Cardiac muscle cell (in vitro differentiated cells and primary cell): Measurements from ENCODE around the gene BORCS5. TPM values are rescaled to one million over a fixed set of nuclear protein-coding genes. Genes with fewer than 3 reads are reported as not detected.
A peak's percentile ranks its signal among the peaks of the same experiment; 100 is the strongest.

Experiments
- DNase-seq, 2 donors: peaks; one replicate each; pipeline versions ENCODE4 v3.0.0 to v3.0.0-alpha.2; 2010 to 2017; ENCODE audit warnings: low read depth in 1 of 2, low spot score in 1 of 2
- H3K27ac ChIP-seq: fragments of 200-600 bp; sonication (generic); 2 replicates; pipeline ENCODE4 v1.5.1; 2016
- H3K27me3 ChIP-seq: fragments of 200-600 bp; sonication (generic); 2 replicates; pipeline ENCODE4 v1.6.0; 2016; ENCODE audit warnings: control low read depth
- H3K36me3 ChIP-seq: fragments of 200-600 bp; sonication (generic); 2 replicates; pipeline ENCODE4 v1.5.1; 2016; ENCODE audit warnings: control low read depth
- H3K4me1 ChIP-seq: fragments of 200-600 bp; sonication (generic); 2 replicates; pipeline ENCODE4 v1.8.1; 2017; ENCODE audit warnings: low read depth, mild to moderate bottlenecking, mixed run types
- H3K4me3 ChIP-seq: fragments of 200-600 bp; sonication (generic); 2 replicates; pipeline ENCODE4 v1.5.1; 2016; ENCODE audit warnings: mild to moderate bottlenecking
- H3K9me3 ChIP-seq: fragments of 200-600 bp; sonication (generic); 2 replicates; pipeline ENCODE4 v1.5.1; 2017; ENCODE audit warnings: low read depth, mild to moderate bottlenecking, control low read depth
- polyA plus RNA-seq: library from polyadenylated mRNA; unstranded; fragments of >200 nt; fragmentation: Nextera tagmentation; extraction: Ambion mirVana; gene quantifications from 2 replicates; pipeline ENCODE4 v1.2.1, GENCODE V29; 2016
- total RNA-seq: library from RNA; depleted of rRNA; stranded (reverse); fragments of >200 nt; gene quantifications from 2 replicates; pipeline ENCODE4 v1.2.3, GENCODE V29; 2016
- TF ChIP-seq, protein P1 (sequence below): IDR thresholded peaks from 2 replicates; pipeline ENCODE4 v1.5.1; 2012; ENCODE audit warnings: low read depth, mild to moderate bottlenecking, low read length

Gene BORCS5
- total and polyA plus RNA-seq, 2 experiments from 2014 or later = 9.2 to 17.3 TPM

DNA sequence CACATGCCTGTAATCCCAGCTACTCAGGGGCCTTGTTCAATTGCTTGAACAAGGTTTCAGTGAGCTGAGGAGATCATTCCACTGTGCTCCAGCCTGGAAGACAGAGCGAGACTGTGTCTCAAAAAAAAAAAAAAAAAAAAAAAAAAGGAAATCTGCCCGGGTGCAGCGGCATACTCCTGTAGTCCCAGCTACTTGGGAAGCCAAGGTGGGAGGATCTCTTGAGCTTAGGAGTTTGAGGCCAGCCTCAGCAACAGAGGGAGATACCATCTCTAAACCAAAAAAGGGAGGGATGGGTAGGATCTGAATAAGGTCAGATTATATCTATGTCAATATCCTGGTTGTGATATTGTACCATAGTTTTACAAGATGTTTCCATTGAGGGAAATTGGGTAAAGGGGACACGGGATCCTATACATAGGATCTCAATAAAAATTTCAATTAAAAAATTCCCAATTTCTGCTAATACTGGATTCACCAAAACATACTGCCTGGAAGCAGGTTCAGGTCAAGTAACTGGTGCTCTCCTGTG lies 76.4 kb downstream of the BORCS5 start:
- no peaks in the 10 kb centered on the region for H3K27me3 ChIP-seq
- TF ChIP-seq, protein P1, sequence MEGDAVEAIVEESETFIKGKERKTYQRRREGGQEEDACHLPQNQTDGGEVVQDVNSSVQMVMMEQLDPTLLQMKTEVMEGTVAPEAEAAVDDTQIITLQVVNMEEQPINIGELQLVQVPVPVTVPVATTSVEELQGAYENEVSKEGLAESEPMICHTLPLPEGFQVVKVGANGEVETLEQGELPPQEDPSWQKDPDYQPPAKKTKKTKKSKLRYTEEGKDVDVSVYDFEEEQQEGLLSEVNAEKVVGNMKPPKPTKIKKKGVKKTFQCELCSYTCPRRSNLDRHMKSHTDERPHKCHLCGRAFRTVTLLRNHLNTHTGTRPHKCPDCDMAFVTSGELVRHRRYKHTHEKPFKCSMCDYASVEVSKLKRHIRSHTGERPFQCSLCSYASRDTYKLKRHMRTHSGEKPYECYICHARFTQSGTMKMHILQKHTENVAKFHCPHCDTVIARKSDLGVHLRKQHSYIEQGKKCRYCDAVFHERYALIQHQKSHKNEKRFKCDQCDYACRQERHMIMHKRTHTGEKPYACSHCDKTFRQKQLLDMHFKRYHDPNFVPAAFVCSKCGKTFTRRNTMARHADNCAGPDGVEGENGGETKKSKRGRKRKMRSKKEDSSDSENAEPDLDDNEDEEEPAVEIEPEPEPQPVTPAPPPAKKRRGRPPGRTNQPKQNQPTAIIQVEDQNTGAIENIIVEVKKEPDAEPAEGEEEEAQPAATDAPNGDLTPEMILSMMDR = no peak
- H3K27ac ChIP-seq = no peak overlapping the region
- H3K36me3 ChIP-seq = no peaks in the 10 kb centered on the region
- H3K4me1 ChIP-seq = peaks cover 3% of the 10 kb centered on the region
- no peak for DNase-seq
- no peak overlapping the region for H3K4me3 ChIP-seq
- H3K9me3 ChIP-seq = no peaks in the 10 kb centered on the region

DNA sequence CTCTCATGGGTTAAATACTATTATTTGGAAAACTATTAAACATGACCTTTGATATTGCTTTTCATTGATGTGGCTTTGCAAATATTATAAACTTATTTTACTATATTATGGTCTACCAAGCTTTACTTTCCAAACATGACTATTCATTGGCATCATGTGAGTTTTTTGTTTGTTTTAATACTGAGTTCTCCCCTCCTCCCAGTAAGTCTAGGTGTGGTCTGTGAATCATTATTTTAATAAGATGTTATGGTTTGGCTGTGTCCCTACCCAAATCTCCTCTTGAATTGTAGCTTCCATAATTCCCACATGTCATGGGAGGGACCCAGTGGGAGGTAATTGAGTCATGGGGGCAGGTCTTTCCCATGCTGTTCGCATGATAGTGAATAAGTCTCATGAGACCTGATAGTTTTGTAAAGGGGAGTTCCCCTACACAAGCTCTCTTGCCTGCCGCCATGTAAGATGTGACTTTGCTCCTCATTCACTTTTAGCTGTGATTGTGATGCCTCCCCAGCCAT lies 80.0 kb downstream of the BORCS5 start:
- Histone ChIP-seq H3K4me1 (peaks cover 23% of the 10 kb centered on the region), H3K27me3 (no peaks in the 10 kb centered on the region), H3K27ac (no peak overlapping the region), H3K4me3 (no peak overlapping the region), H3K36me3 (no peaks in the 10 kb centered on the region), H3K9me3 (no peaks in the 10 kb centered on the region)
- TF ChIP-seq, protein P1 = no peak
- DNase-seq = no peak

DNA sequence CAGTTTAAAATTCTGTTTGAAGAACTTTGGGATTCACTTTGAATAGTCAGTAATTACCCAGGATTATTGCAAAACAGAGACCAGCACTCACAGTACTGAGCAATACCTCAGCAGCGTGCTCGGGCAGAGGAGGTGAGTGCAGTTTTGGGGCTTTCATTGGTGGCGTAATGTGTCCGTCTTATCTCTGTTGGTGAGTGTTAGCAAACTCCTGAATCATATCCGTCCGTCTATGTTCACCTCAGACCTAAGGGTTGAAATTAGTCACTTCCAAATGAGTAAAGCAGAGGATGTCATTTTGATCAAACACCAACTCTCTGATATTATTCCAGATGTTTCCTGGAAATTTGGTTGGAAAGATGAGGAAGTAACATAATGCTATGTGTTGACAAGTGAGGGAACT lies 82.8 kb downstream of the BORCS5 start:
- Histone ChIP-seq H3K27me3 (no peaks in the 10 kb centered on the region), H3K9me3 (no peaks in the 10 kb centered on the region), H3K4me1 (peaks cover 39% of the 10 kb centered on the region), H3K4me3 (no peak overlapping the region), H3K27ac (no peak overlapping the region), H3K36me3 (no peaks in the 10 kb centered on the region)
- TF ChIP-seq, protein P1 = no peak
- DNase-seq = peak in 1 of 2 donors; percentile 93

DNA sequence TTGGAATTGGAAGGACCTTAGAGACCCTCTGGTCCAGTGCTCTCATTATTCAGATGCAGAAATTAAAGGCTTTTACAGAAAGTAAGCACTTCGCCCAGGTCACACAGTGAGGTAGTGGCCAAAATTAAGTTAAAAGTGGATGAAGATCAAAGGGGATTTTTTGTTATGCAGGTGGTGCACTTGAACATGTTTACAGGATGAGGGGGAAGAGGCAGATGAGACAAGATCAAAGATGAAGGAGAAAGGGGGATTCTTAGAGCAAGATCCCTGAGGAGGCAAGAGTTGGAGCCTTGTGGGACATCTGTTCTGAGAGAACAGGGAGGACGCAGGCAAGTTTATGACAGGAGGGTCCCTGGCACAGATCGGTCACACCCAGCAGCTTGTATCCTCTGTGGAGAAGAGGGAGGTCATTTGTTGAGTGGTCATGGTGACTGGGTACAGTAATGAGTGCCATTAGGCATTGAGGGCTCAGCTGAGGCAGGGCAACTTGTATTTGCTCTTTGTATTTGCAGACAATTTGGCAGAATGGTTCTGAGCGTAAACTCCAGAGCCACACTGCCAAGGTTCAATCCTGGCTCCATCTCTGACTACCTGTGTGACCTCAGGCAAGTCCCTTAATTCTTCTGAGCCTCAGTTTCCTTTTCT lies 84.0 kb downstream of the BORCS5 start:
- Histone ChIP-seq H3K27me3 (no peaks in the 10 kb centered on the region), H3K4me1 (peaks cover 39% of the 10 kb centered on the region), H3K9me3 (no peaks in the 10 kb centered on the region), H3K4me3 (no peak overlapping the region), H3K36me3 (no peaks in the 10 kb centered on the region), H3K27ac (no peak overlapping the region)
- TF ChIP-seq, protein P1 = no peak
- no peak for DNase-seq

DNA sequence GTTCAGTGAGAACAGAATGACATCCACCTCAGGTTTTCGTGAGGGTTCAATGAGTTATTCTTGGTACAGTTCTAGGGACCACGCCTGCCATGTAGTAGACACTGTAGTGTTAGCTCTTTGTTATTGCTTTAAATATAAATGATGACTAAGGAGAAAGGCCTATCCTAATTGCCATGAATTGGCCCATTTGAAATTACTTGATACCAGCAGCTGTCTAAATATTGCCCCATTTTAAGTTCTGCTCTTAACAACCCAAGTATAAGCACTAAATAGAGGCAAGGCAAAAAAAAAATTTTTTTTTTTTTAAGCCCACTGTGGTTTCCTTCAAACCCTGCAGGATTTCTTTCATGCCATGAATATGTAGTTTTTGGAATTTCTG lies 84.5 kb downstream of the BORCS5 start:
- TF ChIP-seq, protein P1 = no peak
- Histone ChIP-seq H3K36me3 (no peaks in the 10 kb centered on the region), H3K27ac (peak overlapping the region; percentile 59), H3K4me1 (peaks cover 41% of the 10 kb centered on the region), H3K4me3 (no peak overlapping the region), H3K9me3 (no peaks in the 10 kb centered on the region), H3K27me3 (no peaks in the 10 kb centered on the region)
- DNase-seq = no peak
